K562 (cell line): ENCODE results near the gene TMEM121B. TPM values are rescaled to one million over a fixed set of nuclear protein-coding genes. Genes with fewer than 3 reads are reported as not detected.

ENCODE experiments used
- polyA plus RNA-seq, 8 experiments: library from polyadenylated mRNA; depleted of rRNA in 4 of 8; stranded (reverse) in 5 of 8; unstranded in 3 of 8; fragments of >200 nt; fragmentation: Nextera tagmentation in 2 of 8; fragmentation: Illumina TruSeq in 1 of 8; extraction: Ambion mirVana in 2 of 8; extraction: Trizol in 1 of 8; gene quantifications; 2 replicates each; pipeline versions ENCODE4 v1.2.1 to v1.2.3, GENCODE V29; 2011 to 2014; ENCODE audit warnings: inconsistent platforms in 1 of 8, missing spikeins in 1 of 8
- total RNA-seq, 7 experiments: library from RNA; depleted of rRNA in 6 of 7; stranded (reverse); fragments of >200 nt in 6 of 7; fragmentation: Illumina TruSeq in 2 of 7; extraction: Trizol in 2 of 7; gene quantifications; 2 replicates each; pipeline versions ENCODE4 v1.2.1 to v1.2.3, GENCODE V29; 2011 to 2021; ENCODE audit warnings: low replicate concordance in 1 of 7

TMEM121B gene
- total and polyA plus RNA-seq, 9 of the 15 experiments (the other 6 are each of a cell fraction or from before 2014, with no cell fraction given) = 0.03 to 0.07 (median 0.03) TPM; not detected in 6

Other genes starting within 250 kb of the TMEM121B start
- gene GAB4, start 113.1 kb downstream of the TMEM121B start, total RNA-seq (2014; rRNA removed) = not detected in 2 replicates
- gene GAB4, start 113.1 kb downstream of the TMEM121B start, total RNA-seq (2014; rRNA removed; fragmentation: Illumina TruSeq; extraction: Trizol) = not detected in 2 replicates
- 0.11 TPM in 1 of 2 replicates, not detected in the other for gene GAB4, start 113.1 kb downstream of the TMEM121B start, total RNA-seq (2015; rRNA removed; fragmentation: Illumina TruSeq; extraction: Trizol)
- 0.25 TPM in 1 of 2 replicates, not detected in the other for gene GAB4, start 113.1 kb downstream of the TMEM121B start, total RNA-seq (2021)
- not detected in 2 replicates for gene GAB4, start 113.1 kb downstream of the TMEM121B start, polyA plus RNA-seq (2011; rRNA removed)
- 0.04 and 0.06 TPM in 2 replicates for gene GAB4, start 113.1 kb downstream of the TMEM121B start, polyA plus RNA-seq (2014; fragmentation: Illumina TruSeq; extraction: Trizol)
- gene GAB4, start 113.1 kb downstream of the TMEM121B start, polyA plus RNA-seq (2014; fragmentation: Nextera tagmentation; extraction: Ambion mirVana) = under 1 TPM in 1 of 2 experiments, not detected in 1; 0.04 TPM
- gene GAB4, start 113.1 kb downstream of the TMEM121B start, polyA plus RNA-seq (2014; rRNA removed) = 0.16 TPM in 1 of 2 replicates, not detected in the other
- gene IL17RA, start 36.4 kb downstream of the TMEM121B start, total RNA-seq (2014; rRNA removed) = 4.4 and 6.6 TPM in 2 replicates
- gene IL17RA, start 36.4 kb downstream of the TMEM121B start, total RNA-seq (2014; rRNA removed; fragmentation: Illumina TruSeq; extraction: Trizol) = 2.1 and 2.8 TPM in 2 replicates
- gene IL17RA, start 36.4 kb downstream of the TMEM121B start, total RNA-seq (2015; rRNA removed; fragmentation: Illumina TruSeq; extraction: Trizol) = 3.7 and 4.1 TPM in 2 replicates
- 11.4 and 11.8 TPM in 2 replicates for gene IL17RA, start 36.4 kb downstream of the TMEM121B start, total RNA-seq (2021)
- gene IL17RA, start 36.4 kb downstream of the TMEM121B start, polyA plus RNA-seq (2011; rRNA removed) = 6.5 and 7.2 TPM in 2 replicates
- gene IL17RA, start 36.4 kb downstream of the TMEM121B start, polyA plus RNA-seq (2014; fragmentation: Illumina TruSeq; extraction: Trizol) = 3.1 and 3.8 TPM in 2 replicates
- gene IL17RA, start 36.4 kb downstream of the TMEM121B start, polyA plus RNA-seq (2014; fragmentation: Nextera tagmentation; extraction: Ambion mirVana) = under 1 TPM; 0.17 to 0.21 TPM
- 5.7 and 6.9 TPM in 2 replicates for gene IL17RA, start 36.4 kb downstream of the TMEM121B start, polyA plus RNA-seq (2014; rRNA removed)
- gene HDHD5, start 37.9 kb upstream of the TMEM121B start, total RNA-seq (2014; rRNA removed) = 36.6 and 44.2 TPM in 2 replicates
- gene HDHD5, start 37.9 kb upstream of the TMEM121B start, total RNA-seq (2014; rRNA removed; fragmentation: Illumina TruSeq; extraction: Trizol) = 11.5 and 14.4 TPM in 2 replicates
- gene HDHD5, start 37.9 kb upstream of the TMEM121B start, total RNA-seq (2015; rRNA removed; fragmentation: Illumina TruSeq; extraction: Trizol) = 20.1 and 22.0 TPM in 2 replicates
- gene HDHD5, start 37.9 kb upstream of the TMEM121B start, total RNA-seq (2021) = 29.7 and 32.2 TPM in 2 replicates
- 23.1 and 28.7 TPM in 2 replicates for gene HDHD5, start 37.9 kb upstream of the TMEM121B start, polyA plus RNA-seq (2011; rRNA removed)
- gene HDHD5, start 37.9 kb upstream of the TMEM121B start, polyA plus RNA-seq (2014; fragmentation: Illumina TruSeq; extraction: Trizol) = 24.2 and 26.8 TPM in 2 replicates
- 1 to 10 TPM; 1.6 to 2.3 TPM for gene HDHD5, start 37.9 kb upstream of the TMEM121B start, polyA plus RNA-seq (2014; fragmentation: Nextera tagmentation; extraction: Ambion mirVana)
- 33.9 and 40.0 TPM in 2 replicates for gene HDHD5, start 37.9 kb upstream of the TMEM121B start, polyA plus RNA-seq (2014; rRNA removed)
- gene ADA2, start 98.1 kb upstream of the TMEM121B start, total RNA-seq (2014; rRNA removed) = not detected in 2 replicates
- gene ADA2, start 98.1 kb upstream of the TMEM121B start, total RNA-seq (2014; rRNA removed; fragmentation: Illumina TruSeq; extraction: Trizol) = not detected in 2 replicates
- gene ADA2, start 98.1 kb upstream of the TMEM121B start, total RNA-seq (2015; rRNA removed; fragmentation: Illumina TruSeq; extraction: Trizol) = not detected in 2 replicates
- gene ADA2, start 98.1 kb upstream of the TMEM121B start, total RNA-seq (2021) = 0.20 and 0.44 TPM in 2 replicates
- not detected in 2 replicates for gene ADA2, start 98.1 kb upstream of the TMEM121B start, polyA plus RNA-seq (2011; rRNA removed)
- gene ADA2, start 98.1 kb upstream of the TMEM121B start, polyA plus RNA-seq (2014; fragmentation: Illumina TruSeq; extraction: Trizol) = not detected in 2 replicates
- gene ADA2, start 98.1 kb upstream of the TMEM121B start, polyA plus RNA-seq (2014; fragmentation: Nextera tagmentation; extraction: Ambion mirVana) = not detected
- gene ADA2, start 98.1 kb upstream of the TMEM121B start, polyA plus RNA-seq (2014; rRNA removed) = not detected in 2 replicates
- gene CECR2, start 248.1 kb upstream of the TMEM121B start, total RNA-seq (2014; rRNA removed) = 0.27 and 0.37 TPM in 2 replicates
- 0.25 and 0.26 TPM in 2 replicates for gene CECR2, start 248.1 kb upstream of the TMEM121B start, total RNA-seq (2014; rRNA removed; fragmentation: Illumina TruSeq; extraction: Trizol)
- 0.22 and 0.23 TPM in 2 replicates for gene CECR2, start 248.1 kb upstream of the TMEM121B start, total RNA-seq (2015; rRNA removed; fragmentation: Illumina TruSeq; extraction: Trizol)
- 0.76 and 1.00 TPM in 2 replicates for gene CECR2, start 248.1 kb upstream of the TMEM121B start, total RNA-seq (2021)
- 0.04 and 0.36 TPM in 2 replicates for gene CECR2, start 248.1 kb upstream of the TMEM121B start, polyA plus RNA-seq (2011; rRNA removed)
- gene CECR2, start 248.1 kb upstream of the TMEM121B start, polyA plus RNA-seq (2014; fragmentation: Illumina TruSeq; extraction: Trizol) = 0.27 and 0.28 TPM in 2 replicates
- gene CECR2, start 248.1 kb upstream of the TMEM121B start, polyA plus RNA-seq (2014; fragmentation: Nextera tagmentation; extraction: Ambion mirVana) = under 1 TPM; 0.01 to 0.13 TPM
- 0.28 and 0.36 TPM in 2 replicates for gene CECR2, start 248.1 kb upstream of the TMEM121B start, polyA plus RNA-seq (2014; rRNA removed)